ENCODE results near the gene BCORL1. TPM values are rescaled to one million over a fixed set of nuclear protein-coding genes. Genes with fewer than 3 reads are reported as not detected.

Gene BCORL1
- total and polyA plus RNA-seq, 2 of the 8 experiments (the other 6 are each of a cell fraction or from before 2014, with no cell fraction given) = 1.4 to 6.2 TPM

GRCh38 chrX:129934952-129935351 lies 47.5 kb upstream of the BCORL1 start:
- DNase-seq (ENCODE audit: low read depth in 1 of 2, low spot score in 2 of 2) (no peak), FAIRE-seq (no peak)
- 0 out of 8 replicates have a peak overlapping the region, but pooled peaks of 1 of the 4 experiments have one; percentile 28 for H3K4me3 ChIP-seq (ENCODE audit: extremely low read depth in 1 of 4, insufficient read depth in 2 of 4, low read depth in 3 of 4, low read length in 4 of 4)
- H2BK5ac ChIP-seq (ENCODE audit: low read depth, low read length) = no peak overlapping the region
- no peak overlapping the region for H4K5ac ChIP-seq (ENCODE audit: insufficient read length, low read depth, low read length)
- H3K9me3 ChIP-seq (ENCODE audit: insufficient read depth in 2 of 2, low read depth in 1 of 2, low read length in 1 of 2) = no peaks in the 10 kb centered on the region
- no peaks in the 10 kb centered on the region for H3K36me3 ChIP-seq (ENCODE audit: control insufficient read depth in 2 of 4, insufficient read depth in 4 of 4, low read length in 3 of 4)
- ChIA-PET CTCF (ENCODE audit: partially characterized antibody) (interaction anchor here (1.1 kb wide), 1 partner anchor 37 kb away, joined by 4 read pairs; no protein-coding TSS in a partner anchor), POLR2A (ENCODE audit: partially characterized antibody) (interaction anchor here (0.9 to 3.1 kb wide), 2 partner anchors 18 to 23 kb away, joined by 4 to 9 read pairs; no protein-coding TSS in a partner anchor)
- peak overlapping the region in 1 of 2 experiments; percentile 71; a peak in 2 of 4 replicates for H3K4me2 ChIP-seq (ENCODE audit: insufficient read depth in 1 of 2, low read depth in 2 of 2, low read length in 2 of 2)
- H2BK120ac ChIP-seq (replicated peaks; ENCODE audit: low read depth, low read length) = no peak overlapping the region
- H3K4ac ChIP-seq (replicated peaks; ENCODE audit: insufficient read length, low read depth, low read length) = no peak overlapping the region
- H3K79me2 ChIP-seq (ENCODE audit: control insufficient read depth in 1 of 2, insufficient read depth in 2 of 2, low read length in 2 of 2) = no peaks in the 10 kb centered on the region
- H3K4me1 ChIP-seq (replicated peaks in 1 of 4; ENCODE audit: control insufficient read depth in 3 of 4, insufficient read depth in 4 of 4, low read length in 3 of 4) = peaks cover 0 to 5% (median 3%) of the 10 kb centered on the region in 4 experiments; a peak in 5 of 7 replicates
- no peak overlapping the region for H3K27ac ChIP-seq (ENCODE audit: low read depth, low read length)
- H3K14ac ChIP-seq (ENCODE audit: insufficient read length) = no peak overlapping the region
- H4K8ac ChIP-seq (ENCODE audit: extremely low read depth, insufficient read depth, low read length) = no peak overlapping the region
- H3K18ac ChIP-seq (ENCODE audit: extremely low read depth, low read length) = no peak overlapping the region; the same call in 1 of the 2 replicates
- no peak overlapping the region for H2BK12ac ChIP-seq (ENCODE audit: low read depth, low read length)
- peaks cover 0 to 3% of the 10 kb centered on the region in 2 experiments for H4K20me1 ChIP-seq (replicated peaks in 1 of 2; ENCODE audit: control insufficient read depth in 1 of 2, insufficient read depth in 2 of 2, low read length in 2 of 2)
- H2AFZ ChIP-seq (ENCODE audit: low read length) = no peak overlapping the region
- no peak overlapping the region for H4K91ac ChIP-seq (replicated peaks; ENCODE audit: insufficient read length, low read length)
- H3K23ac ChIP-seq (ENCODE audit: insufficient read length) = no peak overlapping the region
- H2BK20ac ChIP-seq (ENCODE audit: low read length) = no peak overlapping the region
- H3K56ac ChIP-seq (replicated peaks; ENCODE audit: insufficient read length, low read depth, low read length) = no peak overlapping the region
- 45% methylated on average over 5 of the region's 5 CpGs; no CpG with 5 or more reads in 1 of the 2 experiments for WGBS, 2 experiments (ENCODE audit: extremely low coverage in 1 of 2, insufficient coverage in 1 of 2, insufficient read length in 1 of 2, insufficient replicate concordance in 2 of 2, low coverage in 1 of 2, low lambda C conversion rate in 2 of 2, missing lambda C conversion rate in 1 of 2)
- H3K27me3 ChIP-seq (replicated peaks in 1 of 4; ENCODE audit: control insufficient read depth in 3 of 4, extremely low read depth in 1 of 4, insufficient read depth in 3 of 4, low read length in 3 of 4) = peaks cover 34 to 58% (median 54%) of the 10 kb centered on the region in 4 experiments
- H2BK15ac ChIP-seq (ENCODE audit: low read length) = no peak overlapping the region
- H3K23me2 ChIP-seq (ENCODE audit: low read depth, low read length) = no peaks in the 10 kb centered on the region; the same call in 1 of the 2 replicates
- H3K79me1 ChIP-seq (ENCODE audit: low read depth, low read length) = no peaks in the 10 kb centered on the region
- no peak overlapping the region for H3K9ac ChIP-seq (replicated peaks in 1 of 4; ENCODE audit: extremely low read depth in 1 of 4, low read depth in 3 of 4, low read length in 3 of 4)
- no peak overlapping the region for H2AK5ac ChIP-seq (ENCODE audit: low read depth, low read length)
- TF ChIP-seq SP2 (IDR thresholded peaks at IDR 0.05; ENCODE audit: low read length) = no peak
- TF ChIP-seq BRCA1 (IDR thresholded peaks at IDR 0.05; ENCODE audit: low read depth, low read length) = no peak
- no peak for TF ChIP-seq YY1 (IDR thresholded peaks at IDR 0.05; ENCODE audit: low read depth, low read length)
- TF ChIP-seq HDAC2 (IDR thresholded peaks at IDR 0.05; ENCODE audit: borderline replicate concordance in 1 of 2, low read depth in 2 of 2, low read length in 2 of 2) = no peak
- TF ChIP-seq CBX5 (IDR thresholded peaks at IDR 0.05; ENCODE audit: low read depth, low read length) = no peak
- no peak for TF ChIP-seq GTF2F1 (IDR thresholded peaks at IDR 0.05; ENCODE audit: borderline replicate concordance, low read depth, low read length)
- TF ChIP-seq CTBP2 (IDR thresholded peaks at IDR 0.05; ENCODE audit: borderline replicate concordance, insufficient read depth, insufficient read length, low read length) = no peak
- no peak for TF ChIP-seq POU5F1 (IDR thresholded peaks at IDR 0.05; ENCODE audit: low read depth, low read length)
- TF ChIP-seq CHD1 (IDR thresholded peaks at IDR 0.05; ENCODE audit: low read depth, low read length) = no peak
- no peak for TF ChIP-seq FOSL1 (IDR thresholded peaks at IDR 0.05; ENCODE audit: insufficient read depth, low read depth, low read length)
- TF ChIP-seq RXRA (IDR thresholded peaks at IDR 0.05; ENCODE audit: insufficient read depth, low read depth, low read length) = no peak
- TF ChIP-seq PHF8 (conservative IDR thresholded peaks at IDR 0.05; ENCODE audit: low read depth, low read length) = no peak
